Measurements from ENCODE around the gene TSR1. TPM values are rescaled to one million over a fixed set of nuclear protein-coding genes. Genes with fewer than 3 reads are reported as not detected.
A peak's percentile ranks its signal among the peaks of the same experiment; 100 is the strongest.

TSR1 gene
- total RNA-seq, 1 experiment from 2014 or later, result 44.7 TPM

DNA sequence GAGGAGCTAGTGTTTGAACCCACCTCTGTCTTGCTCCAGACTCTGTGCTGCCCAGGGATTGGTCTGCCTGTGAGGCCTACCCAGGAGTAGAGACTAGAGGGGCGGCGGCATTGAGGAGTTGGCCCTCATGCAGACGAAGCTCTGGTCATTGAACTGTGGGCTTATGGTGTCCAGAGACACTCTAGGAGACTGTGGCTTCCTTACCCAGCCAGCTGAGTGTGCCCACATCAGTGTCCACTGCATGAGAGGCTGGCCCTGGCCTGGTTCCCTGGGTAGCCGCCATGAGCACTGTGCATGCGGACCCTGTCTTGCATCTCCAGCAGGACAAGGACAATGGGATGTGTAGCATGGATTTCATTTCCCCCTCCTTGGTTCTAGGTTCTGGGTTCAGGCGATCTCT lies 15.0 kb upstream of the TSR1 start:
- DNase-seq (ENCODE audit: low read depth, low spot score) (no peak), ATAC-seq (no peak)
- no TSS peak for BruUV-seq (replicated peaks)
- no peak overlapping the region for H3K4me3 ChIP-seq (ENCODE audit: low read depth in 2 of 2, low read length in 2 of 2)
- H3K9me3 ChIP-seq (ENCODE audit: control insufficient read depth, insufficient read depth, low read depth, low read length), result no peaks in the 10 kb centered on the region
- H3K27ac ChIP-seq (ENCODE audit: low read length), result no peak overlapping the region
- POLR2A ChIA-PET, result no interaction called here
- no peaks in the 10 kb centered on the region for H3K4me1 ChIP-seq (ENCODE audit: control insufficient read depth, insufficient read depth, low read length)
- intact Hi-C loops (cut with micrococcal nuclease; ENCODE audit: unreplicated experiment), result no loop called here
- no peaks in the 10 kb centered on the region for H3K36me3 ChIP-seq (ENCODE audit: control insufficient read depth, insufficient read depth, low read length)
- no peak for TF ChIP-seq TCF7L2 (IDR thresholded peaks at IDR 0.05; ENCODE audit: low read depth, low read length)
- no peak for TF ChIP-seq POLR2AphosphoS5 (IDR thresholded peaks at IDR 0.05; ENCODE audit: low read depth, low read length)
- CTCF ChIA-PET, result no interaction called here
- H3K27me3 ChIP-seq (ENCODE audit: control insufficient read depth, insufficient read depth, low read length), result no peaks in the 10 kb centered on the region
- in situ Hi-C loops (cut with HindIII; ENCODE audit: low pct_unique_long_range_greater_than_20kb, low sequenced_read_pairs), result no loop called here

DNA sequence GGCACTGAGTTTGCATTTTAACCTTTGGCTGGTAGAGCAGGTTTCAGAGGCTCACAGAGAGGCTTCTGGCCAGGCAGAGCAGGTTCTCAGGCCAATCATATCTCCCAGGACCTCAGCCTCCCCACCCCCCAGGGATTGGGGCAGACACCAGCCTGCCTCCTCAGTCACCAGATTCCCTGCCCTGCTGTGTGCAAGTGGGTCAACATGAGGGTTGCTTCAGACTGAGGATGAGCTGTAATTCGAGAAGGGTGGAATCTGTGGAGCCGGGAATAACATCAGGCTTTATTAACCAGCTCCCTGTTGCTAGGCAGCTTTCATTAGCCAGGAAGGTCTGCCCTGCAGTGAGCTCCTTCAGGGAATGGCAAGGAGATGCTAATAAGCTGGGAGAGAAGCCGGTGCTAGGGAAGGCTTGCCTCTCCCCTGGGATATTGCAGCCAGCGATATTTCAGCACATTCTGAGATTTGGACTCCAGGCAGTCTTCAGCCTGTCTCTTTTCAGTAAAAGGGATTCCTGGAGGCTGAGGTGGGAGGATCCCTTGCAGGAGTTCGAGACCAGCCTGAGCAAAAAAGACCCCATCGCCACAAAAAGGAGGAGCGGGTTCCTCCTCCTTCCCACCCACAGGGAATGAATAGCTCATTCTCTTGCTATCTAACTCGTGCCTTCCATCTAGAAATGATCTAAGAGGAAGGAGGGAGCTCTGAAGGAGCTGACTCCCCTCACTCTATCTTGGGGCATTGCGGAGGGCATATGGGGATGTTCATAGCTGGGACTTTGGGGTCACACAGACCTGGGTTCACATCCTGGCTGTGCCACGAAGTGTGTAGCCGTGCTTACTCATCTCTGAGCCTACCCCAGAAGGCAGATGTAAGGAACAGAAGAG lies 11.8 kb upstream of the TSR1 start:
- in situ Hi-C loops (cut with HindIII; ENCODE audit: low pct_unique_long_range_greater_than_20kb, low sequenced_read_pairs), result no loop called here
- ATAC-seq (0 out of 2 replicates have a peak, but pooled peaks have one; percentile 46), DNase-seq (ENCODE audit: low read depth, low spot score) (no peak)
- no TSS peak for BruUV-seq (replicated peaks)
- ChIA-PET POLR2A (no interaction called here), CTCF (no interaction called here)
- Histone ChIP-seq H3K27me3 (ENCODE audit: control insufficient read depth, insufficient read depth, low read length) (no peaks in the 10 kb centered on the region), H3K4me1 (ENCODE audit: control insufficient read depth, insufficient read depth, low read length) (no peaks in the 10 kb centered on the region), H3K4me3 (ENCODE audit: low read depth in 2 of 2, low read length in 2 of 2) (no peak overlapping the region), H3K9me3 (ENCODE audit: control insufficient read depth, insufficient read depth, low read depth, low read length) (no peaks in the 10 kb centered on the region), H3K36me3 (ENCODE audit: control insufficient read depth, insufficient read depth, low read length) (no peaks in the 10 kb centered on the region), H3K27ac (ENCODE audit: low read length) (no peak overlapping the region)
- TF ChIP-seq, protein P1, sequence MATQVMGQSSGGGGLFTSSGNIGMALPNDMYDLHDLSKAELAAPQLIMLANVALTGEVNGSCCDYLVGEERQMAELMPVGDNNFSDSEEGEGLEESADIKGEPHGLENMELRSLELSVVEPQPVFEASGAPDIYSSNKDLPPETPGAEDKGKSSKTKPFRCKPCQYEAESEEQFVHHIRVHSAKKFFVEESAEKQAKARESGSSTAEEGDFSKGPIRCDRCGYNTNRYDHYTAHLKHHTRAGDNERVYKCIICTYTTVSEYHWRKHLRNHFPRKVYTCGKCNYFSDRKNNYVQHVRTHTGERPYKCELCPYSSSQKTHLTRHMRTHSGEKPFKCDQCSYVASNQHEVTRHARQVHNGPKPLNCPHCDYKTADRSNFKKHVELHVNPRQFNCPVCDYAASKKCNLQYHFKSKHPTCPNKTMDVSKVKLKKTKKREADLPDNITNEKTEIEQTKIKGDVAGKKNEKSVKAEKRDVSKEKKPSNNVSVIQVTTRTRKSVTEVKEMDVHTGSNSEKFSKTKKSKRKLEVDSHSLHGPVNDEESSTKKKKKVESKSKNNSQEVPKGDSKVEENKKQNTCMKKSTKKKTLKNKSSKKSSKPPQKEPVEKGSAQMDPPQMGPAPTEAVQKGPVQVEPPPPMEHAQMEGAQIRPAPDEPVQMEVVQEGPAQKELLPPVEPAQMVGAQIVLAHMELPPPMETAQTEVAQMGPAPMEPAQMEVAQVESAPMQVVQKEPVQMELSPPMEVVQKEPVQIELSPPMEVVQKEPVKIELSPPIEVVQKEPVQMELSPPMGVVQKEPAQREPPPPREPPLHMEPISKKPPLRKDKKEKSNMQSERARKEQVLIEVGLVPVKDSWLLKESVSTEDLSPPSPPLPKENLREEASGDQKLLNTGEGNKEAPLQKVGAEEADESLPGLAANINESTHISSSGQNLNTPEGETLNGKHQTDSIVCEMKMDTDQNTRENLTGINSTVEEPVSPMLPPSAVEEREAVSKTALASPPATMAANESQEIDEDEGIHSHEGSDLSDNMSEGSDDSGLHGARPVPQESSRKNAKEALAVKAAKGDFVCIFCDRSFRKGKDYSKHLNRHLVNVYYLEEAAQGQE (IDR thresholded peaks at IDR 0.05; ENCODE audit: insufficient read depth in 1 of 2, low read depth in 2 of 2, low read length in 1 of 2), result no peak
- no peak for TF ChIP-seq TCF7L2 (IDR thresholded peaks at IDR 0.05; ENCODE audit: low read depth, low read length)
- TF ChIP-seq, protein P2, sequence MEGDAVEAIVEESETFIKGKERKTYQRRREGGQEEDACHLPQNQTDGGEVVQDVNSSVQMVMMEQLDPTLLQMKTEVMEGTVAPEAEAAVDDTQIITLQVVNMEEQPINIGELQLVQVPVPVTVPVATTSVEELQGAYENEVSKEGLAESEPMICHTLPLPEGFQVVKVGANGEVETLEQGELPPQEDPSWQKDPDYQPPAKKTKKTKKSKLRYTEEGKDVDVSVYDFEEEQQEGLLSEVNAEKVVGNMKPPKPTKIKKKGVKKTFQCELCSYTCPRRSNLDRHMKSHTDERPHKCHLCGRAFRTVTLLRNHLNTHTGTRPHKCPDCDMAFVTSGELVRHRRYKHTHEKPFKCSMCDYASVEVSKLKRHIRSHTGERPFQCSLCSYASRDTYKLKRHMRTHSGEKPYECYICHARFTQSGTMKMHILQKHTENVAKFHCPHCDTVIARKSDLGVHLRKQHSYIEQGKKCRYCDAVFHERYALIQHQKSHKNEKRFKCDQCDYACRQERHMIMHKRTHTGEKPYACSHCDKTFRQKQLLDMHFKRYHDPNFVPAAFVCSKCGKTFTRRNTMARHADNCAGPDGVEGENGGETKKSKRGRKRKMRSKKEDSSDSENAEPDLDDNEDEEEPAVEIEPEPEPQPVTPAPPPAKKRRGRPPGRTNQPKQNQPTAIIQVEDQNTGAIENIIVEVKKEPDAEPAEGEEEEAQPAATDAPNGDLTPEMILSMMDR (IDR thresholded peaks at IDR 0.05), result no peak
- TF ChIP-seq SIN3A (IDR thresholded peaks at IDR 0.05; ENCODE audit: borderline replicate concordance, insufficient read depth, low read depth, low read length), result no peak
- TF ChIP-seq POLR2AphosphoS5 (IDR thresholded peaks at IDR 0.05; ENCODE audit: low read depth, low read length), result no peak
- intact Hi-C loops (cut with micrococcal nuclease; ENCODE audit: unreplicated experiment), result no loop called here

DNA sequence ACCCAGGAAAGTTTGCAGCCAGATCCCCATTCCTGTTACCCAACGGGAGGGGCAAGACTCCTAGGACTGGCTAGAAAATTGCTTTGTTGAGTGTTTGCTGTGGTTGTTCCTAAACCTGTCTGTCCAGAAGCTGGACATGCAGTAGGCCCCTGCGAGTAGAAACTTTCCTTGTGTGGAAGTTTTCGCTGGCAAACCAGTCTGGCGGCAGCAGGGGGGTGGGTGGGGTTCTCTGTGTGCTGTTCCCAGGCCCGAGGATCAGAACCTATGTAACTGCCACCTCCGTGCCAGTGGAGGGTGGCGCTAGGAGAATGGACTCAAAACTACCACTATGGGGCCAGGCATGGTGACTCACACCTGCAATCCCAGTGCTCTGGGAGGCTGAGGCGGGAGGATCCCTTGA lies 10.2 kb upstream of the TSR1 start:
- POLR2A ChIA-PET, result no interaction called here

More for the DNA sequence above, 10.2 kb upstream of the TSR1 start:
- no peaks in the 10 kb centered on the region for H3K27me3 ChIP-seq (ENCODE audit: control insufficient read depth, insufficient read depth, low read length)
- no peak for DNase-seq (ENCODE audit: low read depth, low spot score)
- no peak for TF ChIP-seq SIN3A (IDR thresholded peaks at IDR 0.05; ENCODE audit: borderline replicate concordance, insufficient read depth, low read depth, low read length)
- TF ChIP-seq, protein P2 (IDR thresholded peaks at IDR 0.05), result no peak
- no peak for TF ChIP-seq TCF7L2 (IDR thresholded peaks at IDR 0.05; ENCODE audit: low read depth, low read length)
- TF ChIP-seq, protein P1 (IDR thresholded peaks at IDR 0.05; ENCODE audit: insufficient read depth in 1 of 2, low read depth in 2 of 2, low read length in 1 of 2), result no peak
- TF ChIP-seq POLR2AphosphoS5 (IDR thresholded peaks at IDR 0.05; ENCODE audit: low read depth, low read length), result no peak
- H3K4me1 ChIP-seq (ENCODE audit: control insufficient read depth, insufficient read depth, low read length), result no peaks in the 10 kb centered on the region
- no peaks in the 10 kb centered on the region for H3K9me3 ChIP-seq (ENCODE audit: control insufficient read depth, insufficient read depth, low read depth, low read length)
- in situ Hi-C loops (cut with HindIII; ENCODE audit: low pct_unique_long_range_greater_than_20kb, low sequenced_read_pairs), result no loop called here
- no peak overlapping the region for H3K27ac ChIP-seq (ENCODE audit: low read length)
- no TSS peak for BruUV-seq (replicated peaks)
- no peak for ATAC-seq
- H3K36me3 ChIP-seq (ENCODE audit: control insufficient read depth, insufficient read depth, low read length), result no peaks in the 10 kb centered on the region
- H3K4me3 ChIP-seq (ENCODE audit: low read depth in 2 of 2, low read length in 2 of 2), result no peak overlapping the region
- CTCF ChIA-PET, result no interaction called here
- intact Hi-C loops (cut with micrococcal nuclease; ENCODE audit: unreplicated experiment), result no loop called here
